HG03520 (cell line): ENCODE data around the gene FAM184B.

Experiments
- ATAC-seq: cut with Tn5 transposase; IDR thresholded peaks from one replicate; pipeline ENCODE4 v1.9.1; 2021; ENCODE audit warnings: mild to moderate bottlenecking, moderate library complexity; ENCODE audit not compliant: unreplicated experiment

FAM184B gene

DNA sequence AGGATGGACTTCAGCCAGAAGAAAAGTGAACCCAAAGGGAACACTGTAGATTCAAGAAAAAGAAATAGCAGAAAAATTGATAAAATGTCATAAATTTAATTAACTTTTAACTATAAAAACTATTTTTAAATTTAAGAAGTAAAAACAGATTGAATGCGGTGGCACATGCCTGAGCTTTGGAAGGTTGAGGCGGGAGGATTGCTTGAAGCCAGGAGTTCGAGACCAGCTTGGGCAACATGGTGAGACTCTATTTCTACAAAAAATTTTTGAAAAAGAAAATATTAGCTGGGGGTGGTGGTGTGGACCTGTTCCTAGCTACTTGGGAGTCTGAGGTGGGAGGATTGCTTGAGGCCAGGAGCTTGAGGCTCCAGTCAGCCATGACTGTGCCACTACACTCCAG, 3.0 kb downstream of the FAM184B start:
- ATAC-seq = no peak

GRCh38 chr4:17773135-17773698, 8.2 kb downstream of the FAM184B start:
- no peak for ATAC-seq

- ATAC-seq = no peak
Observed at GRCh38 chr4:17771284-17771908, 10.0 kb downstream of the FAM184B start.

- ATAC-seq = no peak
Observed at GRCh38 chr4:17770845-17771244, 10.6 kb downstream of the FAM184B start.

- no peak for ATAC-seq
Observed at GRCh38 chr4:17769406-17770174, 11.8 kb downstream of the FAM184B start.

GRCh38 chr4:17766826-17767458, 14.5 kb downstream of the FAM184B start:
- ATAC-seq = no peak

DNA sequence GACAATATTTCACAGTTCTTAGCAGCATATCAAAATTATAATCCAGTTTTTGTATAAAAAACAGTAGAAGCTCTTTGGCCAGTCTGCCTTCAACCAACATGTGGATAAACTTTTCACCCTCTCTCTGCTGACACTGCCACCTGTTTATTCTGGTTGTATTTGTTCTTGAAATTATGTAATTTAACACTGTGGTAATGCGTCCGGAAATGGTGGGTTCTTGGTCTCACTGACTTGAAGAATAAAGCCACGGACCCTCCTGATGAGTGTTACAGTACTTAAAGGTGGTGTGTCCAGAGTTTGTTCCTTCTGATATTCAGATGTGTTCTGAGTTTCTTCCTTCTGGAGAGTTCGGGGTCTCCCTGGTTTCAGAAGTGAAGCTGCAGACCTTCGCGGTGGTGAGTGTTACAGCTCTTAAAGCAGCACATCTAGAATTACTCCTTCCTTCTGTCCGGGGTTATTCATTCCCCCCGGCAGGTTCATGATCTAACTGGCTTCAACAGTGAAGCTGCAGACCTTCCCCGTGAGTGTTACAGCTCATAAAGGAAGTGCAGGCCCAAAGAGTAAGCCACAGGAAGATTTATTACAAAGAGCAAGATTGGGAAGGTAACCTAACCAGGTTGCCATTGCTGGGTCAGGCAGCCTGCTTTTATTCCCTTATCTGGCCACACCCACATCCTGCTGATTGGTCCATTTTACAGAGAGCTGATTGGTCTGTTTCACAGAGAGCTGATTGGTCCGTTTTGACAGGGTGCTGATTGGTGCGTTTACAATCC, 15.7 kb downstream of the FAM184B start:
- ATAC-seq = no peak

DNA sequence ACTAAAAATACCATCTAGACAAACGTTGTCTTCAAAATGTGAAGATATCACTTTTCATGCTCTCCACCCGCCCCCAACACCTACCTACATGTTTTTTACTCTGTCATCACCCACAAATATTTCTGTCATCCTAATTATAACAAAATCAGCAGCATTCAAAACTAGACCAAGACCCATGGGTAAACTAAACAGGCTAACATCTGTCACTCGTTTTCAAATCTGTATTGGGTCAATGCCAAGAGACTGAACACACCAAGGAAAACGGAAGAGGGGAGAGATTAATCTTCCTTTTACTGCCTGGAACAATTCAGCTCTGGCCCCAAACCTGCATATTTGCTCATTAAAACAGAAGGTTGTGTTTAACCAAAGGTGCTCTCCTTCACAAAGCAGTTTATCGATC, 17.5 kb downstream of the FAM184B start:
- ATAC-seq = no peak

DNA sequence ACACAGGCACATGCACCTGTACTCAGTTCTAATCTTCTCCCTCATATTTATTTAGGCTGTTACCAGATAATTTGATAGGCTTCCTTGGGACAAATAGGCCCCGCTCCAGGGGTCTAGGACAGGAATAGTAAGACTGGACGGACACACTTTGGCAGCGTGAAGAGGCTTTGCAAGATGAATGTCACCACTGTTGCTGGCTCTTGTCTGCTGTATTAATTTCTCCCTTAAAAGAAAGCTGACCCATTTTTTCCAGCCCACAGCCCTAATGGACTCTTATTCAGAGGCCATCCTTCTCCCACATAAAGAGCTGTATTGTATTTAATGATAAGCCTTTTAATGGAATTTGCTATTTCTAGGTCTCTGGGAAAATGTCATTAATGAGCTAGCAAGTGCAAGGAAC, 18.0 kb downstream of the FAM184B start:
- ATAC-seq = no peak

DNA sequence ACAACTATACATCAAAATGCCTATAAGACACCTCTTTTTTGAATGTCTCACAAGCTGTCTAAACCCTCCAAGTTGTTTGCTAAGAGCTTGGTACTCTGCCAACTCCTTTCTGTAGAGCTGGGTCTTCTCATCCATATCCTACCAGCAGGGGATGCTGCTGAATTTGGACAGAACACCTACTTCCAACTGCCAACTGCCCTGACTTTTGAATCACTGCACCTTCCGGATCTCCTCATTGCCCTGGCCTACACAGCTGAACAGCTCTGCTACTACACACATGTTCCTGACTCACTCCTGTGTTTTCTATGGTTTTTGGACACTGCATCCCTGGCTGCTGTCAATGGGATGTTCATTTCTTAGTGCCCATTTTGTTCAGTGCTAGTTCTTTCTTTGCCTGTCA, 18.7 kb downstream of the FAM184B start:
- no peak for ATAC-seq

GRCh38 chr4:17761062-17761461, 20.4 kb downstream of the FAM184B start:
- no peak for ATAC-seq

DNA sequence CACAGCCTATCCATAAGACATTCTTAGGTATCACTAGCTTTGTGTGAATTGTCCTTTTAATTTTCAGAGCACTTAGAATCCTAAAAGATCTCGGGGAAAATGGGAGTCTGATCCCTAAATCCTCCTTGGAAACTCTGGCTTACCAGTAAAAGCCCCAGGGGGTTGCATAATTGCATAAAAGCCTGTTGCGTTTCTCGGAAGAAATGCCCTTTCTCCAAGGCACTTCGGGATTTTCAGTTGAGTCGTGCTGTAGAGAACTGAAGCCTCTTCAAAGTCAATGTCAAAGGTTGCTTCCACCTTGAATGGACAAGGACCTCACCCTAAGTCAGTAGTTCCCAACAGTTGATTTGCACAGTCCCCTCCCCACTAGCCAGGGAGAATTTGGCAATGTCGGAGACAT, 20.8 kb downstream of the FAM184B start:
- no peak for ATAC-seq

DNA sequence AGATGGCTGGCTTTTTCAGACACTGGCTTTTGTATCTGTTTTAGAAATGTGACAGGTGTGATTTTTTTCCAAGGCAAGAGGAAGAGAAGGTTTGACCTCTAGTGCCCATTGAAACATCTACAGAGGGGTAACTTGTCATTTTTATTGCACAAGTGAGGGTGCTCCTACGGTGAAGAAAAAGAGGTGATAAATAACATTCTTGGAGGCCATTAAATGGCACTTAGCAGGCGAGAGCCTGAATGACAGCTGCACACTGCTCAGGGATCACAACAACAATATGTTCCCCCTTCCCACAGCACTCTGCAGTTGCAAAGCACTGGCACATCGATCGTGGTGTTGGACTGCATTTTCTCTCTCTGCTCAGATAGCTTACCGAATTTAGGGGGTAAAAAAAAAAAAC, 22.9 kb downstream of the FAM184B start:
- no peak for ATAC-seq

DNA sequence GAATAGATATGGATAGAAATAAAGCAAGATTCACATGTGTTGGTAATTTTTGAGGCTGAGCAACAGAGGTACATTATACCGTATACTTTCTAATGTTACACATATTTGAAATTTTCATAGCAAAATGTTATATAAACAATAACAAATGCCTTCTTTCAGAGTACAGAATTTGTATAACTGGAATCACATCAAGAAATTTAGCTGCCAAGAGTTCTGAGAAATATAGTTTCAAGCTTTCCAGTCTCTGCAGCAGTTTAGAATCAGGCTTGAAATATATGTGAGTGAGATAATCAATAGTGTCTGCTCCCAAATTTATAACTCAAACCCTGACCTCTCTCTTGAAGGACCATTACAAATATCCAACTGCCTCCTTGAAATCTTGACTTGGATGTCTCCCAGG, 23.8 kb downstream of the FAM184B start:
- no peak for ATAC-seq

DNA sequence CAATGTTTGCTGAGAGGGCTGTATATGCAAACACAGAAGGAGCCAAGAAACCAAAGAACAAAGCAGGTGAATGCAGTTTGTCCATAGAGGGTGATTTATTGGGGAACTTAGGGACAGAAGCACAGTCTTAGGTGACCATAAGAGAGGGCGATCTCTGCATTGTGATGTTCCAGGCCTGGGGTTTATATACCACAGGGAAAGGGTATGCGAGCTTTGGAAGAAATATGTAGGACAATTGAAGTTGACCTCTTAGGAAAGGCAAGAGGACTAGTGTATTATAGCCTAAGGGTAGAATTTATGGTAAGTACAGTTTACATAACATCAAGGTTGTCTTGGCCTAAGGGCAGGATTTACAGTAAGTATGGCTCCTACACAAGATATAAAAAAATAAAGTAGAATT, 27.8 kb downstream of the FAM184B start:
- no peak for ATAC-seq

- ATAC-seq = no peak
Observed at GRCh38 chr4:17740702-17741101, 40.7 kb downstream of the FAM184B start.

DNA sequence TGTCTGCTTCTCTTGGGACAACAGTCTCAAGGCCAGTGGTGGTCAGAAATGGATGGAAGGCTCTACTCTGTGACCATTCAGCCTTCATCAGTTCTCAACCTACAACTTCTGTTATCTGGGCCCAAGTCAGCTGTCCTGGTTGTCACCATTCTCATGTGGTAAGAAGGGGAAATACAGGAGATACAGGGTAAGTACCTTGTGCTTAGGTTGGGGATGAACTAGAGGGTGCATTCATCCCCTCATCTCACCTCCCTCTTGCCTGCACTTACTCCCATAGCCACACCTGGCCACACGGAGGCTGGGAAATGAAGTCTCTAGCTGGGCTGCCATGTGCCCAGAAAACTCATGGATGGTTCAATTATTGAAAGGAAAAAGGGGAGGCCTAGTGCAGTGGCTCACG, 44.9 kb downstream of the FAM184B start:
- no peak for ATAC-seq

DNA sequence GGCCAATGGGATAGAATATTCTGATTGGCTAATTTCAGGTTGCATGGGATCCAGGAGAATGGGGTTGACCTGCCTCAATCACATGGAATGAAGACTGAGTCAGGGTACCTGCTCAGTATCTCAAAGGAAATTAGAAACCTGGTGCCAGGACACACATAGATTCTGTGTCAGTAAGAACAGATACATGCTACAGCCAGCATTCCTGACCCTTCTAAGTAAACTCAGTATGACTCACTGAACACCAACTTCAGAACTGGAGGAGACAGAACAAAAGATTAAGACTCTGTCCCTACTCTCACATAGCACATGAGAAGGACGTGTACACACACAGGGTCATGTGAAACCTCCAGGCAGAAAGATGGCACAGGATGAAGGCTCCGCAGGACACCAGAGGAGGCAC, 54.5 kb downstream of the FAM184B start:
- ATAC-seq = no peak

- ATAC-seq = no peak
Observed at GRCh38 chr4:17723648-17724047, 57.8 kb downstream of the FAM184B start.

DNA sequence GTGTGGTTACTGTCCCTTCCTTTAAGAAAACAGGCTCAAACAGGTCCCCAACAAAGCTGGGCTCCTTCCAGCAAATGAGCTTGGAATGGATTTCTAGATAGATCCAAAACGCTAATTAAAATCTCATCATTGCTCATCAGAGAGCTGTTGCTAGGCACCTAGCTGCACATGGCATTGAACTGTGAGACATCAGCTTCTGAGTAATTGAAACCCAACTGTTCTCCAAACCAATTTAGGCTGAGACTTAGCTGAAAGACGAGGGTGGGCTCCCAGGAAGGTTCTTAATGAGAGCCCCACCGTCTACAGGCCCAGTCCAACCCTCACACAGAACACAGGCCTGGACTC, 59.1 kb downstream of the FAM184B start:
- ATAC-seq = no peak
